HG03045 (cell line): ENCODE measurements around the gene ARF5.
"Not testable (repeated sequence)": the region's sequence is repeated elsewhere in the genome, so short reads cannot be mapped to it uniquely, and the experiment has no call there.

Source experiments
- ATAC-seq: cut with Tn5 transposase; IDR thresholded peaks from one replicate; pipeline ENCODE4 v1.9.1; 2021; ENCODE audit warnings: mild to moderate bottlenecking, moderate library complexity; ENCODE audit not compliant: unreplicated experiment

ARF5 gene

DNA sequence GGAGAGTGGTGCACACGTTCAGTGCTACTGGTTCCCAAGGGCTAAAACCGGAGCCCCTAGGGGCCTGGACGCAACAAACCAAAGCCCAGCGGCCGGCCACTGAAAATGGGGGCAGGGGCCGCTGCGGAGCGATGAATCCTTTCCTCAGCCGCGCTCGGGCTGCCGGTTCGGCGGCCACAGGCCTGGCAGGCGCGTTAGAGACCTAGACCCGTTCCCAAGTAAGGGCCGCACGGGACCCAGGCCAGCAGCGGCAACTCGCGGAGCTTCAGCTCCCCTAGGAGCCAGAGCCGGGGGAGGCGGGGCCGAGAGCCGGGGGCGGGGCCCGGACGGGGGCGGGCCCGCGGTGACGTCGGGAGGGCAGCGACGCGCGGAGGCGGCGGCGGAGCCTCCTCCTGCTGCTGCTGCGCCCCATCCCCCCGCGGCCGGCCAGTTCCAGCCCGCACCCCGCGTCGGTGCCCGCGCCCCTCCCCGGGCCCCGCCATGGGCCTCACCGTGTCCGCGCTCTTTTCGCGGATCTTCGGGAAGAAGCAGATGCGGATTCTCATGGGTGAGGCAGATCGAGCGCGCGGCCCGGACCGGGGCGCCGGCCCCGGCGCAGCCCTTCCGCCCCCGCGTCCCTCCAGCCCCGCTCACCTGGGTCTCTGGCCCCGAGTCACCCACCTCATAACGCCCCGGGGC, at the start of gene ARF5:
Gene ARF5, plus strand, starts transcription at position 393 of the 678 bp plus-strand sequence. Its CDS starts 88 bp downstream, at position 481.
- peak; percentile 75 for ATAC-seq

- ATAC-seq: no peak
These were observed 49.1 kb upstream of the ARF5 start for GRCh38 chr7:127539116-127539515.

DNA sequence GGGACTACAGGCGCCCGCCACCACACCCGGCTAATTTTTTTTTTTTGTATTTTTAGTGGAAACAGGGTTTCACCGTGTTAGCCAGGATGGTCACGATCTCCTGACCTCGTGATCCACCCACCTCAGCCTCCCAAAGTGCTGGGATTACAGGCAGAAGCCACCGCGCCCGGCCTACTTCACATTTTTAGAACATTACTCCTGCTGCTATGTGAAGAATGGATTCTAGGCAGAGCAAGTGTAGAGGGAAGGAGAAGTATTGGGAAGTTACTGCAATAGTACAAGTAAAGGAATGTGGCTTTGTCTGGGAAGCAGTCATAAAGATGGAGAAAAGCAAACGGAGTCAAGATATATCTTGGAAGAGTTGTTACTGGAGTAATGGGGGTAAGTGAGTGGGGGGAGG, 47.8 kb upstream of the ARF5 start:
- ATAC-seq: not testable (repeated sequence)

- ATAC-seq: no peak
These were observed 46.7 kb upstream of the ARF5 start for GRCh38 chr7:127541548-127541947.

DNA sequence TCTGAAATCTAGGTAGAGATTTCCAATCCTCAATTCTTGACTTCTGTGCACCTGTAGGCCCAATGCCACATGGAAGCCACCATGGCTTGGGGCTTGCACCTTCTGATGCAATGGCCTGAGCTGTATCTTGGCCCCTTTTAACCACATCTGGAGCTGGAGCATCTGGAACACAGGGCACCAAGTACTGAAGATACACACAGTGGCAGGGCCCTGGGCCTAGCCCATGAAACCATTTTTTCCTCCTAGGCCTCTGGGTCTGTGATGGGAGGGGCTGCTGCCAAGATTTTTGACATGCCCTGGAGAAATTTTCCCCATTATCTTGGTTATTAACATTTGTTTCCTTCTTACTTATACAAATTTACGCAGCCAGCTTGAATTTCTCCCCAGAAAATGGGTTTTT, 41.9 kb upstream of the ARF5 start:
- no peak for ATAC-seq

DNA sequence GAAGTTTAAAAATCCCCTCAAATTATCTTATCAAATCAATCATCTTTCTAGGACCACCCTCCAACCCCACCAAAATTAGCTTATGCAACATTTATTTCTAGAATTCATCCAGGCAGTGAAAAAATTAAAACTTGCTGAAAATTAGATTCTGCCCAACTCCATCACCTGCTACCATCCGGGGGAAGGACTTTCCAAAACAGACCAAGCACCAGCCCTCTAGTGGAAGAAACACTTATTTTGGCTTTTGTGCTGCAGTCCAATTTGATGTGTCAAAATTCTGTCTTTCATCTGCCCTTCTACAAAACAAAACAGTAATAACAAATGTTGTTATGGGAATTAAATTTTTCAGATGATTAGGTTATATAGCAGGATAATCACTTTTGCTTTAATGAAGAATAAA, 38.0 kb upstream of the ARF5 start:
- ATAC-seq: no peak

DNA sequence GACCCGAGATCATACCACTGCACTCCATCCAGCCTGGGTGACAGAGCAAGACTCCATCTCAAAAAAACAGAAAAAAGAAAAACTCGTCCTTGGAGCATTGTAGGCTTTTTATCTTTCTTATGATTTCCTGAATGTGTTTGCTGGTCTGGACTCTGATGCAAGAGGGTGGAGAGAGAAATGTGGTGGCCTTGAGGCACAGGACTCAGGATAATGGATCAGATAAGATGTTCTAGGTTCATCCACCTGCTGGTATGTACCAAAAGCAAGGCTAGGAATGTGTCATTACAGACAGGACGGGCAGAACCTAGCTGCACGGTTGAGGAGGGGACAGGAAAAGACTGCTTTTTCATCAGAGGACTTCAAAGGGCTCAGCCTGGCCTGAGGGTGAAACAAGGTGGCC, 36.3 kb upstream of the ARF5 start:
- no peak for ATAC-seq

DNA sequence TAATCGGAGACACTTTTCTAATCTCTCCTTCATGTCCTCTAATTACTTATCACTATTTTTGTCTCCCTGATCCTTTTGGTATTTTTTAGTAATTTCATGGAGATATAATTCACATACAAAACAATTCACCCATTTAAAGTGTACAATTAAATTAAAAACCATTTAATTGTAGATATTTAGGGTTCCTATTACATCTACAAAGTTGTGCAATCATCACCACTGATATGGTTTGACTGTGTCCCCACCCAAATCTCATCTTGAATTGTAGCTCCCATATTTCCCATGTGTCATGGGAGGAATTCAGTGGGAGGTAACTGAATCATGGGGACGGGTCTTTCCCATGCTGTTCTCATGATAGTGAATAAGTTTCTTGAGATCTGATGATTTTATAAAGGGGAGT, 31.8 kb upstream of the ARF5 start:
- ATAC-seq: no peak

- no peak for ATAC-seq
These were observed 30.4 kb upstream of the ARF5 start for GRCh38 chr7:127557803-127558202.

GRCh38 chr7:127566242-127566641, 22.0 kb upstream of the ARF5 start:
- ATAC-seq: no peak

- ATAC-seq: not testable (repeated sequence)
These were observed 20.2 kb upstream of the ARF5 start for GRCh38 chr7:127568034-127568433.

DNA sequence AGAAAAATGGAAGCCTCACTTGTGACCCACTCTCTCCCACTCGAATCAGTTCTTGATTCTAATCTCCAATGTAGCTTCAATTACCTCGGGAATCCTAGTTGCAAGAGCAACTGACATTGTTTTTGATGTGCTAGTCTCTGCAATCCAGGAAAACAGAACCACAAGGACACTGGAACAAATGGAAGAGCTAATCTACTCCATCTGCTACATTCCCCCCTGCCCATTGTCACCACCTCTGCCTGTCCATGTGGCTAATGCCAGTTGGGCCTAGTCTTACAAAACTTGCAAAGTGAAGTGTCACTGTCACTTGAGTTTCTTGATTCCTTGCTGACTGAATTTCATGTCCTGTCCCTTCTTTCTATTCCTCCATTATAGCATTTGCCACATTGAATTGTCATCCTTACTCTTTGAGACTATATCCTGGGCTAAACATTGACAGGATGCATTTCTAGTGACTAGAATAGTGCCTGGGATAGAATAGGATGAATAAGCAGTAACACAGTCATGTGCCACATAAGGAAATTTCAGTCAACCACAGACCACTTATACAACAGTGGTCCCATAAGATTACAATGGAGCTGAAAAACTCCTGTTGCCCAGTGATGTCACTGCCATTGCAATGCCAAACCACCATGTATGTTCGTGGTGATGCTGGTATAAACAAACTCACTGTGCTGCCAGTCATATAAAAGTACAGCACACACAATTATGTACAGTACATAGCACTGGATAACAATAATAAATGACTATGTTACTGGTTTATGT, 16.3 kb upstream of the ARF5 start:
- no peak for ATAC-seq

- ATAC-seq: no peak
These were observed 10.1 kb upstream of the ARF5 start for GRCh38 chr7:127578036-127578684.

DNA sequence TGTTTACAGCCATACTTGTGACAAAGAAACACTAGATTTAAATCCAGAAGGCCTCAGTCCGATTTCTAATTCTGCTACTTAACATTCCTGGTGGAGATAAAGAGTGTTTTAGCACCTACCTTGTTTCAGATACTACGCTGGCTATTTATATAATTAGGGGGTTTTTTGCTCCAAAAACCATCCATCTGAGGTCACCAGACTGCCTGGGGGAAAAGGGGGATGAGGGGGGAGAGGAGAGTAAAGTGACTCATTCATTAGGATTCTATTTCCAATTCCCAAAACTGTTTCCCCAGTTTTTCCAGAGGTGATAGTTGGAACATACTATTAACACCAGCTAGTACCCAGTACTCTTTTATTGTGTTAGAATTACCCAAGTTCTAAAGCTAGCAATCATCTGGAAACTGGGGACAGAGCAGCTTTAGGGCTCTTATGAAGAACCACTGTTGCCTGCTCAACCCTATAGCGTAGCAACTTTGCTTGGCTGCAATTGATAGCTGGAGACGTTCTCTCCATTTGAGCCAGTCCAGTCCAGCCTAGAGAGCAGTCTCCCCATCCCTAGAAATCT, 9.4 kb upstream of the ARF5 start:
- no peak for ATAC-seq

DNA sequence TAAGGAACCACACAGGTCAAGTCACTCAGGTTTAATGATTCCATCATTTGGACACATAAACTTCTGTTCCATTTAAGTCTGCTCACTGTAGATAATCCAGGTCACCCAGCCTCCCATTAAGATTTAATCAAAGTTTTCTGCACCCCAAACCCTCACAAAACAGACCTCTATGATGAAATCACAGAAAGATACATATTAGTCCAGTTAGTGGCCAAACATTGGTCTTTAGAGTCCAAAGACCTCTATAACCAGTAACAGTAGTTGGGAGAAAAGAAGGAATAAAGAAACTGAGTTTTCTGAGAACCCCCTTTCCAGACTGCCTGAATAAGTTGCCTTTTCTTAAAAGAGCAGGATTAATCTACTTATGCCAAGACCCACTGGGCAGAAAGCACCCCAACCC, 7.6 kb upstream of the ARF5 start:
- no peak for ATAC-seq

DNA sequence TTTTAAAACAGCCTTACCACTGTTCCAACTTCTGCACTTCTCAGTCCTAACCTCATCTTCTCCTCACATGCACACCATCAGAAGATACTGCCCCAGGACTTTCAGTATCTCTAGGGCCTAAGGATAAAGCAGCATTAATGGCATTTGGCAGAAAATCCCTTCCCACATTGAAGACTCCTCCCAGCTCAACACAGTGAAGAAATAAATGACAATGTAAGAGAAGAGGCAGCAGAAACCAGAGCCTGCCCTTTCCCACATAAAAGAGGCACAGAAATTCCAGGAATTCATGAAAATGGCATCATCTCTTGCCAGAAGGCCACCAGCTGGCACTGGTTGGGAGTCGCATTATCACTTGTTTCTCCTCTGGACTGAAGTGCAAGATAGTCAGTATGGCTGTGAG, 6.5 kb upstream of the ARF5 start:
- ATAC-seq: no peak

DNA sequence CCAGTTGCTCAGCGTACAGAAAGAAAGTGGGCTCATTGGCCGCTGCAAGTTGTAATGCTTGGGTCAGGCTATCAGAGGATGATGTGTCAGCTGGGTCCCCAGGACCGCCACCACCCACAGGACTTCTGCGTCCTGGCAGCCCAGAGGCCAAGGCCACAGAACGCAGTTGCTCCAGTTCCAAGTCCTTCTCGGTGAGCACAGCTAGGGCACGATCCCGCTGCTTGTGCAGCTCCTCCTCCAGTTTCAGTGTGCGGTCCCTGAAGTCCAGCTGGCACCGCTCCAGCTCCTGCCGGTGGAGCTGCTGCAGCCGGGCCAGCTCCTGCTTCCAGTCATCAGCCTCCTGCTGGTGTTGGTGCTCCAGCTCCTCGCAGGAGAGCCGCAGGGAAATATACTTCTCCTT, 5.8 kb upstream of the ARF5 start:
- ATAC-seq: no peak

DNA sequence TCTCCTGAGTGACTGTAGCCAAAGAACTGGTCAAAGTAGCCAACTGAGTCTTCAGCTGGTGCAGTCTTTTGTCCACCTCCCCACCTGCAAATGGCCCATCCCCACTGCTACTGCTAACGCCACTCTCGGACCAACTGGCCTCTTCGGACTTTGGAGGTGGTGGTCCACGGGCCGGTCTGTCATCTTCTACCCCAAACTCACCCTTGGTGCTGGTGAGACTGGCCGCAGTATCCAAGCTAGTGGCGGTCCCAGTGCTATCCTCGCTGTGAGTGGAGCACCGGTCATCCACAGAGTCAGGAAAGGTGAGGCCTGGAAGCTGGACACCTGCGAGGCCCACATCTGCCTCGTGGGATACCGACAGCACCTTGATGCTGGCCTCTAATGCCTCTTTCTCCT, 3.6 kb upstream of the ARF5 start:
- no peak for ATAC-seq

- ATAC-seq: peak; percentile 77
These were observed 2.9 kb upstream of the ARF5 start, which contains the start of gene GCC1 for GRCh38 chr7:127585044-127585953. TSS of gene GCC1 (minus strand) at chr7:127585596. CDS start at chr7:127585182, 414 bp downstream.

- no peak for ATAC-seq
These were observed 1.9 kb upstream of the ARF5 start for GRCh38 chr7:127586346-127586745.

DNA sequence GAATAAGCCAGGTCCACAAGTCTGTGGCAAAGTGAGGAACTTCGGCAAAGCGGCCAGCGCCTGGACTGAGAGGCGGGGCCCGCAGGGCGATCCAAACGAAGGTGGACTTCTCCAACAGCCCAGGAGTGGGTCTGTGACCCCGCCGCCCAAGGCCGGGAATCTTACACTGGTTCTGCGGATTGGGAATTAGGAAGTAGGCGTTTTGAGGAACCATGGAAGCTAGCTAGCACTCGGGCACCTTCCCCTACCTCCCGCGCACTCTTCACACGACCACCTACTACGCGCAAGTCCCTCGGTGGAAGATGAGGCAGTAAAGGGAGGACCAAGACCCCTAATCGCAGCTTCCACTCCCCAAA, 570 bp upstream of the ARF5 start:
- ATAC-seq: no peak
